ENCODE measurements around the gene ADD1. TPM values are rescaled to one million over a fixed set of nuclear protein-coding genes. Genes with fewer than 3 reads are reported as not detected.

ADD1 gene, protein sequence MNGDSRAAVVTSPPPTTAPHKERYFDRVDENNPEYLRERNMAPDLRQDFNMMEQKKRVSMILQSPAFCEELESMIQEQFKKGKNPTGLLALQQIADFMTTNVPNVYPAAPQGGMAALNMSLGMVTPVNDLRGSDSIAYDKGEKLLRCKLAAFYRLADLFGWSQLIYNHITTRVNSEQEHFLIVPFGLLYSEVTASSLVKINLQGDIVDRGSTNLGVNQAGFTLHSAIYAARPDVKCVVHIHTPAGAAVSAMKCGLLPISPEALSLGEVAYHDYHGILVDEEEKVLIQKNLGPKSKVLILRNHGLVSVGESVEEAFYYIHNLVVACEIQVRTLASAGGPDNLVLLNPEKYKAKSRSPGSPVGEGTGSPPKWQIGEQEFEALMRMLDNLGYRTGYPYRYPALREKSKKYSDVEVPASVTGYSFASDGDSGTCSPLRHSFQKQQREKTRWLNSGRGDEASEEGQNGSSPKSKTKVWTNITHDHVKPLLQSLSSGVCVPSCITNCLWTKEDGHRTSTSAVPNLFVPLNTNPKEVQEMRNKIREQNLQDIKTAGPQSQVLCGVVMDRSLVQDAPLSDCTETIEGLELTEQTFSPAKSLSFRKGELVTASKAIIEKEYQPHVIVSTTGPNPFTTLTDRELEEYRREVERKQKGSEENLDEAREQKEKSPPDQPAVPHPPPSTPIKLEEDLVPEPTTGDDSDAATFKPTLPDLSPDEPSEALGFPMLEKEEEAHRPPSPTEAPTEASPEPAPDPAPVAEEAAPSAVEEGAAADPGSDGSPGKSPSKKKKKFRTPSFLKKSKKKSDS
- polyA plus RNA-seq (77.0 to 138 TPM (median 109 TPM) in 3 replicates), polyA minus RNA-seq (79.0 to 194 TPM (median 124 TPM) in 3 replicates)
- 108 TPM for polyA plus RNA-seq (2011; ENCODE audit: low read depth)
- 109 and 135 TPM in 2 replicates for polyA plus RNA-seq (2011; cell fraction: cytosol; rRNA removed)
- polyA plus RNA-seq (2011; cell fraction: nucleus; rRNA removed): 315 and 355 TPM in 2 replicates
- polyA plus RNA-seq (2012; ENCODE audit: low replicate concordance): 91.5 and 180 TPM in 2 replicates
- polyA minus RNA-seq (2011; cell fraction: cytosol; rRNA and poly(A)+ RNA removed): 82.9 TPM
- 79.6 and 147 TPM in 2 replicates for polyA minus RNA-seq (2011; cell fraction: nucleus; rRNA and poly(A)+ RNA removed)

DNA sequence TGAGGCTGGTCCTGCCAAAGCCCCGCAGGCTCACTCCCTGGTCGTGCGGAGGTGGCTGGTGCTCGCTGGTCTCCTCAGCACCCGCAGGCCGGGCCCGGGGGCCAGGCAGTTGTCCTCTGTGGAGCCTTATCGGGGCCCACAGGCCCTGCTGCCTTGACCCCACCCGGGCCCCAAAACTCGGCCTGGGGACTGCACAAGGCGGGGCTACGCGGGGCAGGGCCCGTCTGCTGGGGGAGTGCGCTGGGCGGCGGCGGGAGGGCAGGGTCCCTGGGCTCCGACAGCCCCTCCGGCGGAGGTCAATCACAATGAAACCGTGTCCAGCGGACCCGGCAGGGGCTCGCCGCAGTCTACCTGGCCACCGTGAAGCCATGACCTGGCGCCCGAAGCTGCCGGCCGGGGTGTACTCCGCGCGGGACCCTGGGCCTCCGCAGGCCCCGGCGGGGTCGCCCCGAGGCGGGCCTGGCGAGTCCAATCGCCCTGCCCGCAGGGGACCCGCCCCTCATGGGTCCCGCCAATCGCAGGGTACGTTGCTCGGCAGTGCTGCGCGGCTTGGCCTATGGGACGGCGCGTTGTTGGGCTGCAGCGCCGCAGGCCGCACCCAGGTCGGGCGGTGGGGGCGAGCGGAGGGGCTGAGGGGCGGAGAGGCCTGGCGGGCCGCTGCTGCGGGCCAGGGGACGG, at the start of gene ADD1:
Gene ADD1 (plus strand): TSS at position 582 of the 678 bp plus-strand sequence. CDS start 32,072 bp downstream, outside the sequence.
- Histone ChIP-seq H3K4me2 (ENCODE audit: control insufficient read depth, extremely low read depth, insufficient read depth, low read depth, low read length) (peak within 1 kb of the TSS; percentile 88), H3K9ac (ENCODE audit: control insufficient read depth, extremely low read depth, insufficient read depth, low read length) (peak within 1 kb of the TSS; percentile 91), H3K27ac (ENCODE audit: control insufficient read depth, insufficient read depth, low read length) (peak within 1 kb of the TSS; percentile 72), H3K9me1 (ENCODE audit: control insufficient read depth, extremely low read depth, insufficient read depth, low read length) (no peaks in the 10 kb centered on the region), H3K4me1 (ENCODE audit: control insufficient read depth, extremely low read depth, insufficient read depth, low read length) (peaks cover 16% of the 10 kb centered on the region), H3K79me2 (ENCODE audit: control insufficient read depth, insufficient read depth, low read length) (peaks cover 44% of the 10 kb centered on the region), H3K36me3 (ENCODE audit: control insufficient read depth in 2 of 2, extremely low read depth in 1 of 2, insufficient read depth in 2 of 2, low read length in 2 of 2) (no peaks in the 10 kb centered on the region), H3K9me3 (ENCODE audit: control insufficient read depth, low read depth, low read length) (no peaks in the 10 kb centered on the region), H4K20me1 (ENCODE audit: control insufficient read depth, extremely low read depth, insufficient read depth, low read length) (peaks cover 6% of the 10 kb centered on the region), H3K4me3 (ENCODE audit: control insufficient read depth in 2 of 3, extremely low read depth in 1 of 3, insufficient read depth in 2 of 3, low read depth in 1 of 3, low read length in 3 of 3) (peak within 1 kb of the TSS; percentile 83 to 91 (median 85)), H2AFZ (ENCODE audit: control insufficient read depth, low read length) (peak within 1 kb of the TSS; percentile 86), H3K27me3 (ENCODE audit: control insufficient read depth, extremely low read depth, insufficient read depth, low read length) (no peaks in the 10 kb centered on the region)
- dilution Hi-C loops (cut with MboI; ENCODE audit: extremely low pct_ligation_motif_present, low sequenced_read_pairs): no loop called here
- FAIRE-seq (no peak), DNase-seq (ENCODE audit: low read depth, low spot score) (peak; percentile 42)
- no peak for TF ChIP-seq EZH2 (IDR thresholded peaks at IDR 0.05; ENCODE audit: low read length)
- TF ChIP-seq, protein P1, sequence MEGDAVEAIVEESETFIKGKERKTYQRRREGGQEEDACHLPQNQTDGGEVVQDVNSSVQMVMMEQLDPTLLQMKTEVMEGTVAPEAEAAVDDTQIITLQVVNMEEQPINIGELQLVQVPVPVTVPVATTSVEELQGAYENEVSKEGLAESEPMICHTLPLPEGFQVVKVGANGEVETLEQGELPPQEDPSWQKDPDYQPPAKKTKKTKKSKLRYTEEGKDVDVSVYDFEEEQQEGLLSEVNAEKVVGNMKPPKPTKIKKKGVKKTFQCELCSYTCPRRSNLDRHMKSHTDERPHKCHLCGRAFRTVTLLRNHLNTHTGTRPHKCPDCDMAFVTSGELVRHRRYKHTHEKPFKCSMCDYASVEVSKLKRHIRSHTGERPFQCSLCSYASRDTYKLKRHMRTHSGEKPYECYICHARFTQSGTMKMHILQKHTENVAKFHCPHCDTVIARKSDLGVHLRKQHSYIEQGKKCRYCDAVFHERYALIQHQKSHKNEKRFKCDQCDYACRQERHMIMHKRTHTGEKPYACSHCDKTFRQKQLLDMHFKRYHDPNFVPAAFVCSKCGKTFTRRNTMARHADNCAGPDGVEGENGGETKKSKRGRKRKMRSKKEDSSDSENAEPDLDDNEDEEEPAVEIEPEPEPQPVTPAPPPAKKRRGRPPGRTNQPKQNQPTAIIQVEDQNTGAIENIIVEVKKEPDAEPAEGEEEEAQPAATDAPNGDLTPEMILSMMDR (optimal IDR thresholded peaks at IDR 0.05 in 1 of 3, IDR thresholded peaks at IDR 0.05 in 1 of 3, conservative IDR thresholded peaks at IDR 0.05 in 1 of 3; ENCODE audit: extremely low read depth in 1 of 3, insufficient read depth in 2 of 3, low read length in 3 of 3): no peak

DNA sequence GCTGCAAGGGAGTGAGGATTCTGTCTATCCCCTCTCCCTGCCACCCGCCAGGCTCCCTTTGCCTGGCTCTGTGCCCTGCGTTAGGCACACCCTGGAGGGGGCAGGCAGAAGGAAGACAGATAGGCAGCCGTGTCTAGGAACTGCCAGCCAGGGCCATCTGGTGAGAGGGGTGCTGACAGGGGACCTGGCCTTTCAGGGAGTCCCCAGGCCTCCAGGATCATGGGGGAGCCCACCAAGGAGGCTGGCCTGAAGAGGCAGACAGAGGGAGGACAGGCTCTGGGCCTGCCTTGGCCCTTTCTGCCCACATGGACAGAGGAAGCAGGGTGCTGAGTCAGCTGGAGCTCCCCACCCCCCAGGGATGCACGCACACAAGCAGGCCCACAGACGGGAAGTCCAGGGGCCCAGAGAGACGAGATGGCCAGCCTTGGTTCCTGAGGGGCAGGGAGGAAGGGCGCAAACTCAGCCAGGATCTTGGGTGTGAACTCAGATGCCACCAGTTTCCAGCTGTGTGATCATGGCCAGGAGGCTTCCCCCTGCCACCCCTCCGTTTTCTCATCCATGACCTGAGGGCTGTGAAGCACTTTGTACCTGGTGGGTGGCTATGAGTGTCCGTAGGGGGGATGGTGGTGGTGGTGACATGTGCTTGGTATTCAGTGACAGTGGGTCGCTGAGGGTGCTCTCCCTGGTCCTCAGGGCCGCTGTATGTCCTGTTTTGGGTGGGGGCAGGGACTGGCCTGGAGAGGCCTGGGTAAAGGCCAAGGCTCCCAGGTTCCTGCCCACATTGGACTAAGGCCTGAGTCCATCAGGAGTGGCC, 49.0 kb upstream of the ADD1 start:
- Histone ChIP-seq H3K9me1 (ENCODE audit: control insufficient read depth, extremely low read depth, insufficient read depth, low read length) (no peaks in the 10 kb centered on the region), H3K9me3 (ENCODE audit: control insufficient read depth, low read depth, low read length) (no peaks in the 10 kb centered on the region), H3K4me3 (ENCODE audit: control insufficient read depth in 2 of 3, extremely low read depth in 1 of 3, insufficient read depth in 2 of 3, low read depth in 1 of 3, low read length in 3 of 3) (peak overlapping the region in 1 of 3 experiments; percentile 74), H3K4me1 (ENCODE audit: control insufficient read depth, extremely low read depth, insufficient read depth, low read length) (peaks cover 56% of the 10 kb centered on the region), H3K36me3 (ENCODE audit: control insufficient read depth in 2 of 2, extremely low read depth in 1 of 2, insufficient read depth in 2 of 2, low read length in 2 of 2) (no peaks in the 10 kb centered on the region), H3K79me2 (ENCODE audit: control insufficient read depth, insufficient read depth, low read length) (no peaks in the 10 kb centered on the region), H3K27ac (ENCODE audit: control insufficient read depth, insufficient read depth, low read length) (no peak overlapping the region), H2AFZ (ENCODE audit: control insufficient read depth, low read length) (peak overlapping the region; percentile 62), H3K4me2 (ENCODE audit: control insufficient read depth, extremely low read depth, insufficient read depth, low read depth, low read length) (peak overlapping the region; percentile 83), H3K27me3 (ENCODE audit: control insufficient read depth, extremely low read depth, insufficient read depth, low read length) (peaks cover 15% of the 10 kb centered on the region), H4K20me1 (ENCODE audit: control insufficient read depth, extremely low read depth, insufficient read depth, low read length) (no peaks in the 10 kb centered on the region), H3K9ac (ENCODE audit: control insufficient read depth, extremely low read depth, insufficient read depth, low read length) (peak overlapping the region; percentile 68)
- no peak for DNase-seq (ENCODE audit: low read depth, low spot score)
- dilution Hi-C loops (cut with MboI; ENCODE audit: extremely low pct_ligation_motif_present, low sequenced_read_pairs): no loop called here
- FAIRE-seq: no peak
- TF ChIP-seq, protein P1 (optimal IDR thresholded peaks at IDR 0.05 in 1 of 3, IDR thresholded peaks at IDR 0.05 in 1 of 3, conservative IDR thresholded peaks at IDR 0.05 in 1 of 3; ENCODE audit: extremely low read depth in 1 of 3, insufficient read depth in 2 of 3, low read length in 3 of 3): no peak
- TF ChIP-seq EZH2 (IDR thresholded peaks at IDR 0.05; ENCODE audit: low read length): no peak
